ENCODE measurements around the gene CLN5. TPM values are rescaled to one million over a fixed set of nuclear protein-coding genes. Genes with fewer than 3 reads are reported as not detected.

Gene CLN5
- total RNA-seq, 1 donor: 40.0 TPM

GRCh38 chr13:76974618-76974975 is 17.3 kb upstream of the CLN5 start:
- DNase-seq (ENCODE audit: low read depth): no peak
- no peak overlapping the region for H3K4me3 ChIP-seq (ENCODE audit: low read depth, low read length)
- TF ChIP-seq CTCF (IDR thresholded peaks at IDR 0.05; ENCODE audit: insufficient read depth, low read length): no peak

GRCh38 chr13:76975863-76976262 is 16.0 kb upstream of the CLN5 start:
- TF ChIP-seq CTCF (IDR thresholded peaks at IDR 0.05; ENCODE audit: insufficient read depth, low read length): no peak
- no peak for DNase-seq (ENCODE audit: low read depth)
- no peak overlapping the region for H3K4me3 ChIP-seq (ENCODE audit: low read depth, low read length)

GRCh38 chr13:76976490-76976889 is 15.4 kb upstream of the CLN5 start:
- no peak overlapping the region for H3K4me3 ChIP-seq (ENCODE audit: low read depth, low read length)
- TF ChIP-seq CTCF (IDR thresholded peaks at IDR 0.05; ENCODE audit: insufficient read depth, low read length): no peak
- DNase-seq (ENCODE audit: low read depth): peak; percentile 59

- no peak for TF ChIP-seq CTCF (IDR thresholded peaks at IDR 0.05; ENCODE audit: insufficient read depth, low read length)
- no peak for DNase-seq (ENCODE audit: low read depth)
These were observed 15.0 kb upstream of the CLN5 start for GRCh38 chr13:76976929-76977328.

GRCh38 chr13:76980075-76980718 is 11.7 kb upstream of the CLN5 start:
- peak; percentile 95 for TF ChIP-seq CTCF (IDR thresholded peaks at IDR 0.05; ENCODE audit: insufficient read depth, low read length)
- DNase-seq (ENCODE audit: low read depth): peak; percentile 55
- H3K4me3 ChIP-seq (ENCODE audit: low read depth, low read length): peak overlapping the region; percentile 59

More at GRCh38 chr13:76976929-76977328, 15.0 kb upstream of the CLN5 start:
- H3K4me3 ChIP-seq (ENCODE audit: low read depth, low read length): no peak overlapping the region

- no peak for DNase-seq (ENCODE audit: low read depth)
- no peak overlapping the region for H3K4me3 ChIP-seq (ENCODE audit: low read depth, low read length)
- TF ChIP-seq CTCF (IDR thresholded peaks at IDR 0.05; ENCODE audit: insufficient read depth, low read length): no peak
These were observed 9.8 kb upstream of the CLN5 start for GRCh38 chr13:76982061-76982460.

GRCh38 chr13:76983676-76984075 is 8.2 kb upstream of the CLN5 start:
- no peak for TF ChIP-seq CTCF (IDR thresholded peaks at IDR 0.05; ENCODE audit: insufficient read depth, low read length)
- no peak overlapping the region for H3K4me3 ChIP-seq (ENCODE audit: low read depth, low read length)
- DNase-seq (ENCODE audit: low read depth): no peak

Data from fibroblast of the aortic adventitia (primary cell).